Measurements from ENCODE around the gene KCNJ5. TPM values are rescaled to one million over a fixed set of nuclear protein-coding genes. Genes with fewer than 3 reads are reported as not detected.

The KCNJ5 gene
- total and polyA plus RNA-seq, 2 experiments from 2014 or later: not detected

DNA sequence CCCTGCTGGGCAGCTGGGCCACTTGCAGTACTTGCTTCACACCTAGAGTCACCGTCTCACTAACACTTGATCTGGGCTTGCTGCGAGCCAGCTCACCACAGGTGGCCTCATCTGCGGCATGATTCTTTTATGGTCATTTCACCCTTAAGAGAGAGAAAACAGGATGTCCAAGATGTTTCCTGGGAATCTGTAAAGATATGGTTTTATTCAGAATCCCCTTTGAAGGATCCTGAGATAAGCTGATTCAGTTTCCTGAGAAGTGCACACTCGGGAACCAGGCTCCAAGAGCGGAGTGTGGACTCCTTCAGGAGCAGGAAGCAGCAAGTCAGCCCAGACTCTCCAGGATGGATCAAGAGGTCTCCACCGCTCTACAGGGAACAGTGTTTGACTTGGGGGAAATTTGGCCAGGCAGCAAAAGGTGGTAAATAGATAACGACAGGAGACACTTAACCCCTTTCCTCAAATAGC is 73.3 kb downstream of the KCNJ5 start:
- Mint-ChIP-seq H3K4me1 (peaks cover 9% of the 10 kb centered on the region; the same call in 2 of the 3 replicates), H3K9me3 (no peaks in the 10 kb centered on the region), H3K4me3 (no peak overlapping the region), H3K36me3 (ENCODE audit: low read depth) (peaks cover under 1% of the 10 kb centered on the region; the same call in 1 of the 3 replicates), H3K27me3 (ENCODE audit: insufficient read depth, low read depth, poor library complexity) (no peaks in the 10 kb centered on the region), H3K27ac (no peak overlapping the region)
- no peaks in the 10 kb centered on the region for H3K36me3 ChIP-seq (ENCODE audit: insufficient read depth)
- no peaks in the 10 kb centered on the region for H3K79me2 ChIP-seq (replicated peaks; ENCODE audit: insufficient read depth)
- no peaks in the 10 kb centered on the region for H3F3A ChIP-seq (replicated peaks; ENCODE audit: low read depth)
- no peak overlapping the region for H2AFZ ChIP-seq
- no peak overlapping the region for H3K4me2 ChIP-seq
- TF ChIP-seq, protein P1, sequence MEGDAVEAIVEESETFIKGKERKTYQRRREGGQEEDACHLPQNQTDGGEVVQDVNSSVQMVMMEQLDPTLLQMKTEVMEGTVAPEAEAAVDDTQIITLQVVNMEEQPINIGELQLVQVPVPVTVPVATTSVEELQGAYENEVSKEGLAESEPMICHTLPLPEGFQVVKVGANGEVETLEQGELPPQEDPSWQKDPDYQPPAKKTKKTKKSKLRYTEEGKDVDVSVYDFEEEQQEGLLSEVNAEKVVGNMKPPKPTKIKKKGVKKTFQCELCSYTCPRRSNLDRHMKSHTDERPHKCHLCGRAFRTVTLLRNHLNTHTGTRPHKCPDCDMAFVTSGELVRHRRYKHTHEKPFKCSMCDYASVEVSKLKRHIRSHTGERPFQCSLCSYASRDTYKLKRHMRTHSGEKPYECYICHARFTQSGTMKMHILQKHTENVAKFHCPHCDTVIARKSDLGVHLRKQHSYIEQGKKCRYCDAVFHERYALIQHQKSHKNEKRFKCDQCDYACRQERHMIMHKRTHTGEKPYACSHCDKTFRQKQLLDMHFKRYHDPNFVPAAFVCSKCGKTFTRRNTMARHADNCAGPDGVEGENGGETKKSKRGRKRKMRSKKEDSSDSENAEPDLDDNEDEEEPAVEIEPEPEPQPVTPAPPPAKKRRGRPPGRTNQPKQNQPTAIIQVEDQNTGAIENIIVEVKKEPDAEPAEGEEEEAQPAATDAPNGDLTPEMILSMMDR (conservative IDR thresholded peaks at IDR 0.05; ENCODE audit: low read depth in 2 of 2): no peak
- TF ChIP-seq CREB1 (CRISPR knock-in tag; IDR thresholded peaks at IDR 0.05; ENCODE audit: low read depth): no peak
- no peak for TF ChIP-seq JUNB (IDR thresholded peaks at IDR 0.05; ENCODE audit: unreplicated experiment)
- TF ChIP-seq ZNF114 (CRISPR knock-in tag; IDR thresholded peaks at IDR 0.05): no peak
- TF ChIP-seq, protein P2, sequence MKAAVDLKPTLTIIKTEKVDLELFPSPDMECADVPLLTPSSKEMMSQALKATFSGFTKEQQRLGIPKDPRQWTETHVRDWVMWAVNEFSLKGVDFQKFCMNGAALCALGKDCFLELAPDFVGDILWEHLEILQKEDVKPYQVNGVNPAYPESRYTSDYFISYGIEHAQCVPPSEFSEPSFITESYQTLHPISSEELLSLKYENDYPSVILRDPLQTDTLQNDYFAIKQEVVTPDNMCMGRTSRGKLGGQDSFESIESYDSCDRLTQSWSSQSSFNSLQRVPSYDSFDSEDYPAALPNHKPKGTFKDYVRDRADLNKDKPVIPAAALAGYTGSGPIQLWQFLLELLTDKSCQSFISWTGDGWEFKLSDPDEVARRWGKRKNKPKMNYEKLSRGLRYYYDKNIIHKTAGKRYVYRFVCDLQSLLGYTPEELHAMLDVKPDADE (IDR thresholded peaks at IDR 0.05): no peak
- TF ChIP-seq EZH2 (IDR thresholded peaks at IDR 0.05; ENCODE audit: low read depth, unreplicated experiment): no peak
- TF ChIP-seq NANOG (IDR thresholded peaks at IDR 0.05; ENCODE audit: borderline replicate concordance): no peak
- TF ChIP-seq REST (IDR thresholded peaks at IDR 0.05; ENCODE audit: unreplicated experiment): no peak
- no peak for TF ChIP-seq STAT1 (IDR thresholded peaks at IDR 0.05; ENCODE audit: unreplicated experiment)
- TF ChIP-seq, protein P3, sequence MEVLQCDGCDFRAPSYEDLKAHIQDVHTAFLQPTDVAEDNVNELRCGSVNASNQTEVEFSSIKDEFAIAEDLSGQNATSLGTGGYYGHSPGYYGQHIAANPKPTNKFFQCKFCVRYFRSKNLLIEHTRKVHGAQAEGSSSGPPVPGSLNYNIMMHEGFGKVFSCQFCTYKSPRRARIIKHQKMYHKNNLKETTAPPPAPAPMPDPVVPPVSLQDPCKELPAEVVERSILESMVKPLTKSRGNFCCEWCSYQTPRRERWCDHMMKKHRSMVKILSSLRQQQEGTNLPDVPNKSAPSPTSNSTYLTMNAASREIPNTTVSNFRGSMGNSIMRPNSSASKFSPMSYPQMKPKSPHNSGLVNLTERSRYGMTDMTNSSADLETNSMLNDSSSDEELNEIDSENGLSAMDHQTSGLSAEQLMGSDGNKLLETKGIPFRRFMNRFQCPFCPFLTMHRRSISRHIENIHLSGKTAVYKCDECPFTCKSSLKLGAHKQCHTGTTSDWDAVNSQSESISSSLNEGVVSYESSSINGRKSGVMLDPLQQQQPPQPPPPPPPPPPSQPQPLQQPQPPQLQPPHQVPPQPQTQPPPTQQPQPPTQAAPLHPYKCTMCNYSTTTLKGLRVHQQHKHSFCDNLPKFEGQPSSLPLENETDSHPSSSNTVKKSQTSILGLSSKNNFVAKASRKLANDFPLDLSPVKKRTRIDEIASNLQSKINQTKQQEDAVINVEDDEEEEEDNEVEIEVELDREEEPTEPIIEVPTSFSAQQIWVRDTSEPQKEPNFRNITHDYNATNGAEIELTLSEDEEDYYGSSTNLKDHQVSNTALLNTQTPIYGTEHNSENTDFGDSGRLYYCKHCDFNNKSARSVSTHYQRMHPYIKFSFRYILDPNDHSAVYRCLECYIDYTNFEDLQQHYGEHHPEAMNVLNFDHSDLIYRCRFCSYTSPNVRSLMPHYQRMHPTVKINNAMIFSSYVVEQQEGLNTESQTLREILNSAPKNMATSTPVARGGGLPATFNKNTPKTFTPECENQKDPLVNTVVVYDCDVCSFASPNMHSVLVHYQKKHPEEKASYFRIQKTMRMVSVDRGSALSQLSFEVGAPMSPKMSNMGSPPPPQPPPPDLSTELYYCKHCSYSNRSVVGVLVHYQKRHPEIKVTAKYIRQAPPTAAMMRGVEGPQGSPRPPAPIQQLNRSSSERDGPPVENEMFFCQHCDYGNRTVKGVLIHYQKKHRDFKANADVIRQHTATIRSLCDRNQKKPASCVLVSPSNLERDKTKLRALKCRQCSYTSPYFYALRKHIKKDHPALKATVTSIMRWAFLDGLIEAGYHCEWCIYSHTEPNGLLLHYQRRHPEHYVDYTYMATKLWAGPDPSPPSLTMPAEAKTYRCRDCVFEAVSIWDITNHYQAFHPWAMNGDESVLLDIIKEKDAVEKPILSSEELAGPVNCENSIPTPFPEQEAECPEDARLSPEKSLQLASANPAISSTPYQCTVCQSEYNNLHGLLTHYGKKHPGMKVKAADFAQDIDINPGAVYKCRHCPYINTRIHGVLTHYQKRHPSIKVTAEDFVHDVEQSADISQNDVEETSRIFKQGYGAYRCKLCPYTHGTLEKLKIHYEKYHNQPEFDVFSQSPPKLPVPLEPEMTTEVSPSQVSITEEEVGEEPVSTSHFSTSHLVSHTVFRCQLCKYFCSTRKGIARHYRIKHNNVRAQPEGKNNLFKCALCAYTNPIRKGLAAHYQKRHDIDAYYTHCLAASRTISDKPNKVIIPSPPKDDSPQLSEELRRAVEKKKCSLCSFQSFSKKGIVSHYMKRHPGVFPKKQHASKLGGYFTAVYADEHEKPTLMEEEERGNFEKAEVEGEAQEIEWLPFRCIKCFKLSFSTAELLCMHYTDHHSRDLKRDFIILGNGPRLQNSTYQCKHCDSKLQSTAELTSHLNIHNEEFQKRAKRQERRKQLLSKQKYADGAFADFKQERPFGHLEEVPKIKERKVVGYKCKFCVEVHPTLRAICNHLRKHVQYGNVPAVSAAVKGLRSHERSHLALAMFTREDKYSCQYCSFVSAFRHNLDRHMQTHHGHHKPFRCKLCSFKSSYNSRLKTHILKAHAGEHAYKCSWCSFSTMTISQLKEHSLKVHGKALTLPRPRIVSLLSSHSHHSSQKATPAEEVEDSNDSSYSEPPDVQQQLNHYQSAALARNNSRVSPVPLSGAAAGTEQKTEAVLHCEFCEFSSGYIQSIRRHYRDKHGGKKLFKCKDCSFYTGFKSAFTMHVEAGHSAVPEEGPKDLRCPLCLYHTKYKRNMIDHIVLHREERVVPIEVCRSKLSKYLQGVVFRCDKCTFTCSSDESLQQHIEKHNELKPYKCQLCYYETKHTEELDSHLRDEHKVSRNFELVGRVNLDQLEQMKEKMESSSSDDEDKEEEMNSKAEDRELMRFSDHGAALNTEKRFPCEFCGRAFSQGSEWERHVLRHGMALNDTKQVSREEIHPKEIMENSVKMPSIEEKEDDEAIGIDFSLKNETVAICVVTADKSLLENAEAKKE (CRISPR knock-in tag; IDR thresholded peaks at IDR 0.05): no peak
- TF ChIP-seq POLR2AphosphoS5 (IDR thresholded peaks at IDR 0.05; ENCODE audit: low read depth): no peak
- no peak for TF ChIP-seq EZH2phosphoT487 (IDR thresholded peaks at IDR 0.05; ENCODE audit: unreplicated experiment)
- no peak for TF ChIP-seq ZNF331 (CRISPR knock-in tag; IDR thresholded peaks at IDR 0.05; ENCODE audit: low read depth)
- ATAC-seq (peak; percentile 49), DNase-seq (ENCODE audit: low spot score) (no peak)
- no peaks in the 10 kb centered on the region for H3K4me1 ChIP-seq (ENCODE audit: insufficient read depth)
- no peaks in the 10 kb centered on the region for H3K27me3 ChIP-seq (ENCODE audit: insufficient read depth)
- peaks cover 8% of the 10 kb centered on the region; the same call in 1 of the 2 replicates for H4K20me1 ChIP-seq (replicated peaks; ENCODE audit: insufficient read depth)
- no peak overlapping the region for H3K4me3 ChIP-seq
- H3K9me2 ChIP-seq (ENCODE audit: insufficient read depth): no peaks in the 10 kb centered on the region
- no peak overlapping the region for H3K27ac ChIP-seq (ENCODE audit: low read depth)

Measured in GM23338 (cell line).